ENCODE measurements around the gene TEX10.

The TEX10 gene

GRCh38 chr9:100324594-100325200 is 28.0 kb downstream of the TEX10 start:
- TF ChIP-seq POLR2AphosphoS5 (IDR thresholded peaks at IDR 0.05; ENCODE audit: borderline replicate concordance, low read depth, low read length): no peak
- no peak for TF ChIP-seq EZH2 (IDR thresholded peaks at IDR 0.05)
- TF ChIP-seq FOXP2 (optimal IDR thresholded peaks at IDR 0.05; ENCODE audit: control extremely low read depth, extremely low read length, insufficient read depth): no peak
- peak; percentile 50 for DNase-seq (ENCODE audit: low read depth, low spot score)
- no peaks in the 10 kb centered on the region for H3K9me3 ChIP-seq (ENCODE audit: low read depth, low read length)
- H3K9ac ChIP-seq (ENCODE audit: insufficient read length): no peak overlapping the region
- H3K4me3 ChIP-seq: no peak overlapping the region
- H3K27ac ChIP-seq: no peak overlapping the region
- H3K36me3 ChIP-seq (ENCODE audit: insufficient read depth, low read length): peaks cover 80% of the 10 kb centered on the region

DNA sequence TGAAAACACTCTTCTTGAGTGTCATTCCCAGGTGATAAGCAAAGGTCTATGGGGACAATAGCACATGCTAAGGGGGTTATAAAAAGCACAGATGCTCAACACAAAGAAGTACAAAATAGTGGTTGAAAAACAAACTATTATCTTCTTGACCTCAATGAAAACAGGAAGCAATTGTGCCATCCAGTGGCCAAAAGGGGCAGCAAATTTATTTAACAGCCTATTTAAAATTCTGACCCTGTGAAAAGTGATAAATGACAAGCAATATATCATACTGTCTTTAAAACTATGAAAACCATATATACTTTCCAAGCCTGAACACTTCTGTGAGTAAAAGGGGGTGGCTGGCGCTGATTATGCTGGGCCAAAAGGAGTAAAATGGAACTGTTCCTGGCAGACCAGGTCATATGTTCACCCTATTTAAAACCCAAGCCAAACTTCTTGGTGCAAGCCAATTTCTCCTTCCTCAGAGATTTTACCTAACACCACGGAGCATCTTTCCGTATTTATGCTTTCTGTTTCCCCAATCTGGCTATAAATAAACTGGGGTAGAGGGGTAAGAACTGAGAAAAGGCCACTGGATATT is 29.7 kb downstream of the TEX10 start:
- H3K36me3 ChIP-seq (ENCODE audit: insufficient read depth, low read length): peaks cover 73% of the 10 kb centered on the region
- H3K27ac ChIP-seq: 0 out of 2 replicates have a peak overlapping the region, but pooled peaks have one; percentile 32
- no peaks in the 10 kb centered on the region for H3K9me3 ChIP-seq (ENCODE audit: low read depth, low read length)
- no peak for TF ChIP-seq POLR2AphosphoS5 (IDR thresholded peaks at IDR 0.05; ENCODE audit: borderline replicate concordance, low read depth, low read length)
- no peak for TF ChIP-seq FOXP2 (optimal IDR thresholded peaks at IDR 0.05; ENCODE audit: control extremely low read depth, extremely low read length, insufficient read depth)
- TF ChIP-seq EZH2 (IDR thresholded peaks at IDR 0.05): no peak
- peak; percentile 20 for DNase-seq (ENCODE audit: low read depth, low spot score)
- no peak overlapping the region for H3K4me3 ChIP-seq
- H3K9ac ChIP-seq (ENCODE audit: insufficient read length): no peak overlapping the region

GRCh38 chr9:100317706-100318105 is 35.0 kb downstream of the TEX10 start:
- Histone ChIP-seq H3K9me3 (ENCODE audit: low read depth, low read length) (peaks cover 19% of the 10 kb centered on the region), H3K36me3 (ENCODE audit: insufficient read depth, low read length) (peaks cover 87% of the 10 kb centered on the region), H3K4me3 (no peak overlapping the region), H3K9ac (ENCODE audit: insufficient read length) (no peak overlapping the region), H3K27ac (no peak overlapping the region)
- no peak for TF ChIP-seq FOXP2 (optimal IDR thresholded peaks at IDR 0.05; ENCODE audit: control extremely low read depth, extremely low read length, insufficient read depth)
- no peak for TF ChIP-seq EZH2 (IDR thresholded peaks at IDR 0.05)
- no peak for TF ChIP-seq POLR2AphosphoS5 (IDR thresholded peaks at IDR 0.05; ENCODE audit: borderline replicate concordance, low read depth, low read length)
- DNase-seq (ENCODE audit: low read depth, low spot score): no peak

DNA sequence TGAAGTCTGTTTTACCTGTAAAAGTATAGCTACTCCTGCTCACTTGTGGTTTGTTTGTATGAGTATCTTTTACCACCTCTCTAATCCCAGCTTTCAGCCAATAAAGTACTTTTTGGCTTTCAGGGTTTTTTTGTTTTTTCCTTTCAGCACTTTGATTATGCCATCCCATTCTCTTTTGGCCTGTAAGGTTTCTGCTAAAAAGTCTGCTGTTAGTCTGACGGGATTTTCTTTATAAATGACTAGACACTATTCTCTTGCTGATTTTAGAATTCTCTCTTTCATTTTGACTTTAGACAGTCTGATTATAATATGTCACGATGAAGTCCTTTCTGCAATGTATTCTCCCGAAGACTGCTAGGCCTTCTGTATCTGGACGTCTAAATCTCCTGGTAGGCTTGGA is 37.2 kb downstream of the TEX10 start:
- TF ChIP-seq FOXP2 (optimal IDR thresholded peaks at IDR 0.05; ENCODE audit: control extremely low read depth, extremely low read length, insufficient read depth) (no peak), POLR2AphosphoS5 (IDR thresholded peaks at IDR 0.05; ENCODE audit: borderline replicate concordance, low read depth, low read length) (no peak), EZH2 (IDR thresholded peaks at IDR 0.05) (no peak)
- peaks cover 91% of the 10 kb centered on the region for H3K36me3 ChIP-seq (ENCODE audit: insufficient read depth, low read length)
- H3K27ac ChIP-seq: no peak overlapping the region
- no peak for DNase-seq (ENCODE audit: low read depth, low spot score)
- no peak overlapping the region for H3K9ac ChIP-seq (ENCODE audit: insufficient read length)
- H3K4me3 ChIP-seq: no peak overlapping the region
- peaks cover 24% of the 10 kb centered on the region for H3K9me3 ChIP-seq (ENCODE audit: low read depth, low read length)

- H3K27ac ChIP-seq: no peak overlapping the region
- H3K36me3 ChIP-seq (ENCODE audit: insufficient read depth, low read length): peaks cover 98% of the 10 kb centered on the region
Measured at GRCh38 chr9:100309992-100310391, 42.8 kb downstream of the TEX10 start.

GRCh38 chr9:100308965-100309564 is 43.7 kb downstream of the TEX10 start:
- H3K27ac ChIP-seq: no peak overlapping the region; the same call in 1 of the 2 replicates
- no peak overlapping the region for H3K4me3 ChIP-seq
- H3K36me3 ChIP-seq (ENCODE audit: insufficient read depth, low read length): peaks cover 98% of the 10 kb centered on the region
- no peak overlapping the region for H3K9ac ChIP-seq (ENCODE audit: insufficient read length)
- TF ChIP-seq FOXP2 (optimal IDR thresholded peaks at IDR 0.05; ENCODE audit: control extremely low read depth, extremely low read length, insufficient read depth): no peak
- no peak for TF ChIP-seq POLR2AphosphoS5 (IDR thresholded peaks at IDR 0.05; ENCODE audit: borderline replicate concordance, low read depth, low read length)
- no peak for TF ChIP-seq EZH2 (IDR thresholded peaks at IDR 0.05)
- H3K9me3 ChIP-seq (ENCODE audit: low read depth, low read length): peaks cover 15% of the 10 kb centered on the region
- DNase-seq (ENCODE audit: low read depth, low spot score): no peak

More at GRCh38 chr9:100309992-100310391, 42.8 kb downstream of the TEX10 start:
- H3K9me3 ChIP-seq (ENCODE audit: low read depth, low read length): peaks cover 18% of the 10 kb centered on the region
- DNase-seq (ENCODE audit: low read depth, low spot score): no peak
- TF ChIP-seq EZH2 (IDR thresholded peaks at IDR 0.05) (no peak), POLR2AphosphoS5 (IDR thresholded peaks at IDR 0.05; ENCODE audit: borderline replicate concordance, low read depth, low read length) (no peak), FOXP2 (optimal IDR thresholded peaks at IDR 0.05; ENCODE audit: control extremely low read depth, extremely low read length, insufficient read depth) (no peak)
- no peak overlapping the region for H3K4me3 ChIP-seq
- no peak overlapping the region for H3K9ac ChIP-seq (ENCODE audit: insufficient read length)

DNA sequence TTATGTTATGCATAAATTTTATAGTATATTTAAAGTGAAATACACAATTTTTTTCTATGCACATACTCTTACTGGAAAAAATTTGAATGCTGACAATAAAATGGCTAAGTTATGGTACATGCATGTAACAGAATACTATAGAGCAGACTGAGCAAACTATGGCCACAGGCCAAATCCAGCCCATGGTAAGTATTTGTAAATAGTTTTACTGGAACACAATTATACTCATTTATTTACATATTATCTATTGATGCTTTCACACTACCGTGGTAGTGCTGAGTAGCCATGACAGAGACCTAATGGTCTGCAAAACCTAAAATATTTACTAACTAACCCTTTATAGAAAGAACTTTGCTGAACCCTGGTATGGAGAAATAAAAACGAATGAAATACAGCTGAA is 45.7 kb downstream of the TEX10 start:
- DNase-seq (ENCODE audit: low read depth, low spot score): no peak
- H3K9me3 ChIP-seq (ENCODE audit: low read depth, low read length): peaks cover 13% of the 10 kb centered on the region
- no peak overlapping the region for H3K4me3 ChIP-seq
- peaks cover 100% of the 10 kb centered on the region for H3K36me3 ChIP-seq (ENCODE audit: insufficient read depth, low read length)
- no peak overlapping the region for H3K9ac ChIP-seq (ENCODE audit: insufficient read length)
- no peak overlapping the region for H3K27ac ChIP-seq
- no peak for TF ChIP-seq EZH2 (IDR thresholded peaks at IDR 0.05)
- no peak for TF ChIP-seq FOXP2 (optimal IDR thresholded peaks at IDR 0.05; ENCODE audit: control extremely low read depth, extremely low read length, insufficient read depth)
- no peak for TF ChIP-seq POLR2AphosphoS5 (IDR thresholded peaks at IDR 0.05; ENCODE audit: borderline replicate concordance, low read depth, low read length)

- Histone ChIP-seq H3K27ac (no peak overlapping the region), H3K9me3 (ENCODE audit: low read depth, low read length) (peaks cover 10% of the 10 kb centered on the region), H3K36me3 (ENCODE audit: insufficient read depth, low read length) (peaks cover 100% of the 10 kb centered on the region), H3K4me3 (no peak overlapping the region), H3K9ac (ENCODE audit: insufficient read length) (no peak overlapping the region)
- no peak for DNase-seq (ENCODE audit: low read depth, low spot score)
- TF ChIP-seq POLR2AphosphoS5 (IDR thresholded peaks at IDR 0.05; ENCODE audit: borderline replicate concordance, low read depth, low read length) (no peak), EZH2 (IDR thresholded peaks at IDR 0.05) (no peak), FOXP2 (optimal IDR thresholded peaks at IDR 0.05; ENCODE audit: control extremely low read depth, extremely low read length, insufficient read depth) (no peak)
Measured at GRCh38 chr9:100306283-100306682, 46.5 kb downstream of the TEX10 start.
